Activated B cell treated with CpG ODN at 0.5 μM for 24 hours (primary cell): ENCODE measurements around the gene NFIL3. TPM values are rescaled to one million over a fixed set of nuclear protein-coding genes. Genes with fewer than 3 reads are reported as not detected.

Experiments
- ATAC-seq: fragments of 200-7000 bp; cut with Tn5 transposase; one replicate; pipeline ENCODE4 v1.10.0; 2021; ENCODE audit warnings: low read depth, mild to moderate bottlenecking, moderate library complexity
- CTCF ChIA-PET: fragments of 350-600 bp; sonication (Branson Sonifier 250); formaldehyde crosslinking; loops from one replicate; lab custom pipeline; 2021; ENCODE audit warnings: antibody characterized with exemption; lab: Charles Lee
- POLR2A ChIA-PET: fragments of 350-600 bp; sonication (Branson Sonifier 250); formaldehyde crosslinking; loops from one replicate; lab custom pipeline; 2021; ENCODE audit warnings: antibody characterized with exemption; lab: Charles Lee
- DNase-seq: peaks from one replicate; pipeline ENCODE4 v3.0.0; 2022
- H3K27ac Mint-ChIP-seq: one replicate; pipeline ENCODE4 v1.8.0; 2020; ENCODE audit warnings: mixed read lengths
- H3K27me3 Mint-ChIP-seq: one replicate; pipeline ENCODE4 v1.8.0; 2021; ENCODE audit warnings: mixed read lengths
- H3K36me3 Mint-ChIP-seq: one replicate; pipeline ENCODE4 v1.8.0; 2021; ENCODE audit warnings: low read depth, mixed read lengths
- H3K4me1 Mint-ChIP-seq: one replicate; pipeline ENCODE4 v1.8.0; 2021; ENCODE audit warnings: mixed read lengths
- H3K4me3 Mint-ChIP-seq: one replicate; pipeline ENCODE4 v1.8.0; 2020; ENCODE audit warnings: mild to moderate bottlenecking, mixed read lengths
- H3K9me3 Mint-ChIP-seq: one replicate; pipeline ENCODE4 v1.8.0; 2020; ENCODE audit warnings: mixed read lengths
- intact Hi-C: fragments of 100-400 bp; cut with micrococcal nuclease; formaldehyde crosslinking; loops from one replicate; pipeline ENCODE4 v1.15.1; 2024
- total RNA-seq: library from RNA; stranded (reverse); gene quantifications from 2 replicates; pipeline ENCODE4 v1.2.3, GENCODE V29; 2022
- TF ChIP-seq, protein P1 (sequence below): fragments of 200-600 bp; IDR thresholded peaks from one replicate; pipeline ENCODE4 v1.8.0; 2022; ENCODE audit warnings: antibody characterized with exemption, mild to moderate bottlenecking

Gene NFIL3
- total RNA-seq, 1 donor from 2014 or later = 3.1 TPM

DNA sequence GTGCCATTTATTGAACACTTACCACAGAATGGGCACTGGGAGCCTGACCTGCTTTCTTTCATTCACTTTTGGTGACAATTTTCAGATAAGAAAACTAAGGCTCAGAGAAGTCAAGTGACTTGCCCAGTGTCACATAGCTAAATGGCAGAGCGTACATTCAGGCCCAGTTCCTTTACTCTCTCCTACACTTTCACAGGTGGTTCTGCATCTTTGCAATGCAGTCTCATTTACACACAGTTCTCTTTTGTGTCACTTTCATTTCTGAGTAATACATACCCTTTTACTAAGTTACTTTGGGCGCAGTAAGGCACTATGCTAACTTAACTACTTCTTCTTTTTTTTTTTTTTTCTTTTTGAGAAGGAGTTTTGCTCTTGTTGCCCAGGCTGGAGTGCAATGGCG is 8.3 kb downstream of the NFIL3 start:
- peaks cover 29% of the 10 kb centered on the region for H3K4me1 Mint-ChIP-seq
- H3K9me3 Mint-ChIP-seq = no peaks in the 10 kb centered on the region
- H3K27ac Mint-ChIP-seq = no peak overlapping the region
- peaks cover 12% of the 10 kb centered on the region for H3K27me3 Mint-ChIP-seq
- DNase-seq (no peak), ATAC-seq (peak; percentile 94)
- ChIA-PET CTCF (no interaction called here), POLR2A (no interaction called here)
- intact Hi-C loops = no loop called here
- no peak overlapping the region for H3K4me3 Mint-ChIP-seq
- H3K36me3 Mint-ChIP-seq = peaks cover 4% of the 10 kb centered on the region
- TF ChIP-seq, protein P1, sequence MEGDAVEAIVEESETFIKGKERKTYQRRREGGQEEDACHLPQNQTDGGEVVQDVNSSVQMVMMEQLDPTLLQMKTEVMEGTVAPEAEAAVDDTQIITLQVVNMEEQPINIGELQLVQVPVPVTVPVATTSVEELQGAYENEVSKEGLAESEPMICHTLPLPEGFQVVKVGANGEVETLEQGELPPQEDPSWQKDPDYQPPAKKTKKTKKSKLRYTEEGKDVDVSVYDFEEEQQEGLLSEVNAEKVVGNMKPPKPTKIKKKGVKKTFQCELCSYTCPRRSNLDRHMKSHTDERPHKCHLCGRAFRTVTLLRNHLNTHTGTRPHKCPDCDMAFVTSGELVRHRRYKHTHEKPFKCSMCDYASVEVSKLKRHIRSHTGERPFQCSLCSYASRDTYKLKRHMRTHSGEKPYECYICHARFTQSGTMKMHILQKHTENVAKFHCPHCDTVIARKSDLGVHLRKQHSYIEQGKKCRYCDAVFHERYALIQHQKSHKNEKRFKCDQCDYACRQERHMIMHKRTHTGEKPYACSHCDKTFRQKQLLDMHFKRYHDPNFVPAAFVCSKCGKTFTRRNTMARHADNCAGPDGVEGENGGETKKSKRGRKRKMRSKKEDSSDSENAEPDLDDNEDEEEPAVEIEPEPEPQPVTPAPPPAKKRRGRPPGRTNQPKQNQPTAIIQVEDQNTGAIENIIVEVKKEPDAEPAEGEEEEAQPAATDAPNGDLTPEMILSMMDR = no peak

DNA sequence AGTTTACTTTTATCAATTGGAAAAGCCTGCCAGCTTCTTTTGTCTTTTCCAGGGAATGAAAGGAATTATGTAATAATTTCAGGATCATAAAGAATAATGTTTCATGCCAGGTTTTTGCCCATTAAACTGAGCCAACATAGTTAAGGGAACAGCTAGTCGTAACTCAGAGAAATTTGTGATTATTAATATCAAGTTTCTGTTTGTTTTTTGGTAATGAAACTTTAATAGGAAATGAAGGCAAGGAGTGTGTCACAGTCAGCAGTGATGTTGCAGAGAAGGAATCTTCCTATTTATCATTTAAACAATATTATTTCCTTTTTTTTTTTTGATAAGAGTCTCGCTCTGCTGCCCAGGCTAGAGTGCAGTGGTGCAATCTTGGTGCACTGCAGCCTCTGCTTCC is 10.7 kb downstream of the NFIL3 start:
- Mint-ChIP-seq H3K4me3 (no peak overlapping the region), H3K4me1 (peaks cover 29% of the 10 kb centered on the region), H3K9me3 (no peaks in the 10 kb centered on the region), H3K36me3 (peaks cover 15% of the 10 kb centered on the region), H3K27ac (no peak overlapping the region), H3K27me3 (peaks cover 4% of the 10 kb centered on the region)
- ChIA-PET CTCF (no interaction called here), POLR2A (interaction anchor here (0.7 kb wide), 1 partner anchor 17 kb away, joined by 3 read pairs; no protein-coding TSS in a partner anchor)
- no peak for ATAC-seq
- TF ChIP-seq, protein P1 = no peak
- intact Hi-C loops = no loop called here
- no peak for DNase-seq

- TF ChIP-seq, protein P1 = no peak
- Mint-ChIP-seq H3K36me3 (peaks cover 15% of the 10 kb centered on the region), H3K27ac (no peak overlapping the region), H3K27me3 (no peaks in the 10 kb centered on the region), H3K4me1 (peaks cover 29% of the 10 kb centered on the region), H3K9me3 (no peaks in the 10 kb centered on the region), H3K4me3 (no peak overlapping the region)
- ChIA-PET POLR2A (interaction anchor here (0.7 kb wide), 1 partner anchor 88 kb away, joined by 4 read pairs; no protein-coding TSS in a partner anchor), CTCF (no interaction called here)
- ATAC-seq (no peak), DNase-seq (no peak)
- intact Hi-C loops = no loop called here
Measured at GRCh38 chr9:91411096-91411771, 12.4 kb downstream of the NFIL3 start.

GRCh38 chr9:91410161-91410560 is 13.5 kb downstream of the NFIL3 start:
- ATAC-seq (no peak), DNase-seq (no peak)
- ChIA-PET POLR2A (no interaction called here), CTCF (no interaction called here)
- no peak overlapping the region for H3K4me3 Mint-ChIP-seq
- no peak overlapping the region for H3K27ac Mint-ChIP-seq
- H3K4me1 Mint-ChIP-seq = peaks cover 23% of the 10 kb centered on the region
- no peaks in the 10 kb centered on the region for H3K9me3 Mint-ChIP-seq
- intact Hi-C loops = no loop called here
- peaks cover 15% of the 10 kb centered on the region for H3K36me3 Mint-ChIP-seq
- TF ChIP-seq, protein P1 = no peak
- no peaks in the 10 kb centered on the region for H3K27me3 Mint-ChIP-seq

DNA sequence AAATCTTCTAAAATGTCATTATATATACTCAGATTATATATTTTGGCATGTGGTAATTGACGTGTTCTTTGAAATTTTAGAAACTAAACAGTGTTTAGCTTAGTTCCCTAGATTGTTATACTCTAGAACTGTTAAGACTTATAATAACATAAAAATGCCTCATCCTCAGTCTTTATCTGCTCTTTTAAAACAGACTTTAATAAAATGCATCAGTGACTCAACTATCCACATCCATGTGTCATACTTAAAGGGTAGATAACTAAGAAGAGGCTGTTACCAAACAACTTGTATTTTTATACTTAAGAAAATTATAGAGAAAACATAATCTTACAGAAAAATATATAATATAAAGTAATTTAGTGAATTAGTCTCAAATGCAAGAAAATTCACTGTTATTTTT is 15.2 kb downstream of the NFIL3 start:
- intact Hi-C loops = no loop called here
- DNase-seq (no peak), ATAC-seq (no peak)
- ChIA-PET CTCF (no interaction called here), POLR2A (no interaction called here)
- peaks cover 15% of the 10 kb centered on the region for H3K36me3 Mint-ChIP-seq
- H3K9me3 Mint-ChIP-seq = no peaks in the 10 kb centered on the region
- TF ChIP-seq, protein P1 = no peak
- no peaks in the 10 kb centered on the region for H3K27me3 Mint-ChIP-seq
- peaks cover 18% of the 10 kb centered on the region for H3K4me1 Mint-ChIP-seq
- no peak overlapping the region for H3K27ac Mint-ChIP-seq
- H3K4me3 Mint-ChIP-seq = no peak overlapping the region
